IMR-90 (cell line): ENCODE measurements around the gene CTNND2. TPM values are rescaled to one million over a fixed set of nuclear protein-coding genes. Genes with fewer than 3 reads are reported as not detected.

Experiments used
- ATAC-seq: fragments of 200-7000 bp; cut with Tn5 transposase; 2 replicates; pipeline ENCODE4 v1.9.1; 2020; ENCODE audit warnings: low read depth, mild to moderate bottlenecking, moderate library complexity
- BruUV-seq: library from RNA; stranded (reverse); fragments of 400-500 nt; replicated peaks from 2 replicates; lab custom pipeline; 2021; lab: Mats Ljungman, UMichigan
- CTCF ChIA-PET: fragments of 300-600 bp; formaldehyde crosslinking; extraction: SDS; loops from one replicate; lab custom pipeline; 2021; ENCODE audit warnings: antibody characterized with exemption; lab: Yijun Ruan, JAX
- POLR2A ChIA-PET: fragments of 300-600 bp; sonication (Branson Sonifier 250); formaldehyde crosslinking; loops from one replicate; lab custom pipeline; 2022; ENCODE audit warnings: antibody characterized with exemption; ENCODE audit not compliant: unreplicated experiment; lab: Charles Lee
- DNase-seq: peaks from one replicate; pipeline ENCODE4 v3.0.0; 2013
- H2AFZ ChIP-seq: replicated peaks from 2 replicates; pipeline ENCODE3; 2013; ENCODE audit warnings: low read length, mild to moderate bottlenecking; ENCODE audit not compliant: poor library complexity
- H2AK5ac ChIP-seq: 2 replicates; pipeline ENCODE4 v1.6.1; 2013; ENCODE audit warnings: low read depth, low read length, inconsistent platforms
- H2AK9ac ChIP-seq: replicated peaks from 2 replicates; pipeline ENCODE3; 2013; ENCODE audit warnings: mild to moderate bottlenecking, low read depth, low read length, moderate library complexity; ENCODE audit not compliant: poor library complexity
- H2BK120ac ChIP-seq: 2 replicates; pipeline ENCODE4 v1.6.1; 2013; ENCODE audit warnings: low read depth, low read length, inconsistent platforms
- H2BK15ac ChIP-seq: 3 replicates; pipeline ENCODE4 v1.6.1; 2013; ENCODE audit warnings: low read depth, low read length, inconsistent platforms
- H2BK20ac ChIP-seq: 2 replicates; pipeline ENCODE4 v1.6.1; 2013; ENCODE audit warnings: low read depth, mild to moderate bottlenecking, inconsistent platforms, low read length, moderate library complexity
- H2BK5ac ChIP-seq: 2 replicates; pipeline ENCODE4 v1.6.1; 2013; ENCODE audit warnings: mild to moderate bottlenecking, low read depth, low read length, inconsistent platforms; ENCODE audit not compliant: poor library complexity, severe bottlenecking
- H3K14ac ChIP-seq: replicated peaks from 2 replicates; pipeline ENCODE4 v1.6.1; 2013; ENCODE audit warnings: low read depth, low read length, inconsistent platforms
- H3K18ac ChIP-seq: 2 replicates; pipeline ENCODE4 v1.6.1; 2013; ENCODE audit warnings: low read depth, low read length, control low read depth
- H3K23ac ChIP-seq: 2 replicates; pipeline ENCODE4 v1.6.1; 2013; ENCODE audit warnings: low read depth, low read length, inconsistent platforms
- H3K27ac ChIP-seq: 2 replicates; pipeline ENCODE4 v1.5.1; 2013; ENCODE audit warnings: mild to moderate bottlenecking, control low read depth, low read length; ENCODE audit not compliant: insufficient read depth
- H3K27me3 ChIP-seq: 2 replicates; pipeline ENCODE4 v1.6.1; 2013; ENCODE audit warnings: low read length; ENCODE audit not compliant: control insufficient read depth, insufficient read depth
- H3K36me3 ChIP-seq: 2 replicates; pipeline ENCODE4 v1.6.1; 2013; ENCODE audit warnings: low read length, mixed read lengths; ENCODE audit not compliant: control insufficient read depth, insufficient read depth
- H3K4ac ChIP-seq: 2 replicates; pipeline ENCODE4 v1.6.1; 2013; ENCODE audit warnings: low read depth, low read length, inconsistent platforms
- H3K4me1 ChIP-seq: 2 replicates; pipeline ENCODE4 v1.6.1; 2013; ENCODE audit warnings: low read length, mixed read lengths; ENCODE audit not compliant: control insufficient read depth, insufficient read depth
- H3K4me2 ChIP-seq: 2 replicates; pipeline ENCODE4 v1.6.1; 2013; ENCODE audit warnings: low read depth, mild to moderate bottlenecking, control low read depth, low read length, moderate library complexity
- H3K4me3 ChIP-seq: 2 replicates; pipeline ENCODE4 v1.5.1; 2013; ENCODE audit warnings: low read depth, mild to moderate bottlenecking, control low read depth, low read length, moderate library complexity; ENCODE audit not compliant: insufficient read depth
- H3K56ac ChIP-seq: 2 replicates; pipeline ENCODE4 v1.6.1; 2013; ENCODE audit warnings: low read length, inconsistent platforms; ENCODE audit not compliant: insufficient read depth; ENCODE audit errors: extremely low read depth
- H3K79me1 ChIP-seq, 2 experiments: 2 replicates each; pipeline ENCODE4 v1.6.1; 2013; ENCODE audit warnings: low read length in 2 of 2, inconsistent platforms in 1 of 2, low read depth in 1 of 2
- H3K9ac ChIP-seq: 2 replicates; pipeline ENCODE4 v1.6.1; 2013; ENCODE audit warnings: low read depth, low read length, control low read depth
- H3K9me1 ChIP-seq: 2 replicates; pipeline ENCODE4 v1.6.1; 2013; ENCODE audit warnings: low read length, inconsistent platforms; ENCODE audit not compliant: insufficient read depth
- H3K9me3 ChIP-seq: 2 replicates; pipeline ENCODE4 v1.6.1; 2013; ENCODE audit warnings: low read length; ENCODE audit not compliant: control insufficient read depth, insufficient read depth
- H4K20me1 ChIP-seq: 2 replicates; pipeline ENCODE4 v1.6.1; 2013; ENCODE audit warnings: low read length, inconsistent platforms; ENCODE audit not compliant: insufficient read depth
- H4K5ac ChIP-seq: 2 replicates; pipeline ENCODE4 v1.6.1; 2013; ENCODE audit warnings: mild to moderate bottlenecking, low read depth, low read length, control low read depth
- H4K8ac ChIP-seq, 2 experiments: 2 replicates each; pipeline ENCODE4 v1.6.1; 2013; ENCODE audit warnings: low read depth in 2 of 2, low read length in 2 of 2, control low read depth in 1 of 2, inconsistent platforms in 1 of 2
- H4K91ac ChIP-seq: 2 replicates; pipeline ENCODE4 v1.6.1; 2013; ENCODE audit warnings: low read depth, low read length, inconsistent platforms; ENCODE audit not compliant: insufficient read depth
- CTCF ChIP-seq: conservative IDR thresholded peaks from 2 replicates; pipeline ENCODE4 v1.5.1; 2012; ENCODE audit warnings: mild to moderate bottlenecking, low read depth, low read length, improper control_type of control experiment
- ELK1 ChIP-seq: fragments of 150-350 bp; IDR thresholded peaks from 2 replicates; pipeline ENCODE4 v1.6.1; 2016; ENCODE audit warnings: low read depth, mild to moderate bottlenecking, low read length, moderate library complexity, borderline replicate concordance
- MAFK ChIP-seq: IDR thresholded peaks from 2 replicates; pipeline ENCODE4 v1.6.1; 2012; ENCODE audit warnings: low read depth, low read length, improper control_type of control experiment
- NFE2L2 ChIP-seq: fragments of 150-350 bp; IDR thresholded peaks from 2 replicates; pipeline ENCODE4 v1.6.1; 2016; ENCODE audit warnings: low read depth, mild to moderate bottlenecking, low read length
- POLR2A ChIP-seq: IDR thresholded peaks from 2 replicates; pipeline ENCODE4 v1.6.1; 2012; ENCODE audit warnings: mild to moderate bottlenecking, low read depth, low read length
- RAD21 ChIP-seq: IDR thresholded peaks from 2 replicates; pipeline ENCODE4 v1.6.1; 2012; ENCODE audit warnings: low read length, improper control_type of control experiment
- RCOR1 ChIP-seq: IDR thresholded peaks from 2 replicates; pipeline ENCODE4 v1.6.1; 2012; ENCODE audit warnings: mild to moderate bottlenecking, low read length, improper control_type of control experiment; ENCODE audit not compliant: insufficient replicate concordance
- RFX5 ChIP-seq: IDR thresholded peaks from 2 replicates; pipeline ENCODE4 v1.8.0; 2012; ENCODE audit warnings: low read depth, mild to moderate bottlenecking, low read length, moderate library complexity
- SMC3 ChIP-seq: fragments of 150-350 bp; IDR thresholded peaks from 2 replicates; pipeline ENCODE4 v1.6.1; 2016; ENCODE audit warnings: low read depth, mild to moderate bottlenecking, antibody characterized with exemption, low read length, moderate library complexity
- WGBS, 2 experiments: methylation state at CpG; one replicate each; pipeline versions ENCODE4 v1.1.5 to v1.1.7; 2013; ENCODE audit warnings: missing lambda C conversion rate in 2 of 2; ENCODE audit not compliant: insufficient read length in 1 of 2; ENCODE audit errors: extremely low coverage in 2 of 2; 5-methylcytosine and 5-hydroxymethylcytosine counted together
- dilution Hi-C: fragments of 300-500 bp; cut with HindIII; formaldehyde crosslinking; loops from one replicate; pipeline ENCODE4 v1.14.3; 2018; ENCODE audit warnings: low sequenced_read_pairs; ENCODE audit not compliant: unreplicated experiment
- in situ Hi-C: fragments of 300-500 bp; cut with MboI; formaldehyde crosslinking; loops from 3 replicates; pipeline ENCODE4 v1.14.3; 2019; ENCODE audit warnings: low sequenced_read_pairs, inconsistent platforms, mixed read lengths
- intact Hi-C: fragments of 100-400 bp; cut with micrococcal nuclease; formaldehyde crosslinking; loops from 2 replicates; pipeline ENCODE4 v1.10.0; 2022
- polyA plus RNA-seq, 3 experiments: library from polyadenylated mRNA; depleted of rRNA; stranded (reverse); fragments of >200 nt; gene quantifications; 2 replicates each; pipeline ENCODE4 v1.2.3, GENCODE V29; 2012; ENCODE audit warnings: low replicate concordance in 1 of 3
- total RNA-seq: library from RNA; depleted of rRNA; stranded (reverse); fragments of >200 nt; gene quantifications from 2 replicates; pipeline ENCODE4 v1.2.3, GENCODE V29; 2012

The CTNND2 gene
- total and polyA plus RNA-seq, 2 of the 4 experiments (the other 2 are of a cell fraction), result not detected

GRCh38 chr5:11922394-11922793 is 18.1 kb upstream of the CTNND2 start:
- Histone ChIP-seq H3K4me1 (no peaks in the 10 kb centered on the region), H2BK15ac (no peak overlapping the region), H3K4me3 (no peak overlapping the region), H2BK20ac (no peak overlapping the region), H3K56ac (no peak overlapping the region), H2BK120ac (no peak overlapping the region), H4K20me1 (no peaks in the 10 kb centered on the region), H4K8ac (no peak overlapping the region), H3K23ac (no peak overlapping the region), H3K36me3 (no peaks in the 10 kb centered on the region), H3K79me1 (no peaks in the 10 kb centered on the region), H2AFZ (no peak overlapping the region), H3K14ac (no peak overlapping the region), H4K91ac (no peak overlapping the region), H3K9me3 (peaks cover 5% of the 10 kb centered on the region), H3K18ac (no peak overlapping the region), H3K4ac (no peak overlapping the region), H3K4me2 (no peak overlapping the region), H3K9me1 (no peaks in the 10 kb centered on the region), H2AK9ac (no peak overlapping the region), H2AK5ac (no peak overlapping the region), H3K27ac (no peak overlapping the region), H4K5ac (no peak overlapping the region), H2BK5ac (no peak overlapping the region), H3K27me3 (no peaks in the 10 kb centered on the region), H3K9ac (no peak overlapping the region)
- DNase-seq (no peak), ATAC-seq (no peak)
- ChIA-PET POLR2A (no interaction called here), CTCF (no interaction called here)
- BruUV-seq, result no TSS peak
- WGBS, 2 experiments, result no CpG with 5 or more reads among the region's 2 CpGs
- intact Hi-C loops (no loop called here), dilution Hi-C loops (no loop called here), in situ Hi-C loops (no loop called here)
- TF ChIP-seq RAD21, result no peak
- TF ChIP-seq MAFK, result no peak
- TF ChIP-seq RCOR1, result no peak
- no peak for TF ChIP-seq CTCF
- no peak for TF ChIP-seq ELK1
- no peak for TF ChIP-seq NFE2L2
- TF ChIP-seq RFX5, result no peak
- no peak for TF ChIP-seq POLR2A
- TF ChIP-seq SMC3, result no peak
